NCI-H82 treated with DMSO at 0.1 percent for 48 hours (cell line): ENCODE measurements around the gene SLC20A1.

Experiments
- DNase-seq: peaks from one replicate; lab custom pipeline; 2025; ENCODE audit not compliant: unreplicated experiment; lab: John Stamatoyannopoulos, UW

The SLC20A1 gene

DNA sequence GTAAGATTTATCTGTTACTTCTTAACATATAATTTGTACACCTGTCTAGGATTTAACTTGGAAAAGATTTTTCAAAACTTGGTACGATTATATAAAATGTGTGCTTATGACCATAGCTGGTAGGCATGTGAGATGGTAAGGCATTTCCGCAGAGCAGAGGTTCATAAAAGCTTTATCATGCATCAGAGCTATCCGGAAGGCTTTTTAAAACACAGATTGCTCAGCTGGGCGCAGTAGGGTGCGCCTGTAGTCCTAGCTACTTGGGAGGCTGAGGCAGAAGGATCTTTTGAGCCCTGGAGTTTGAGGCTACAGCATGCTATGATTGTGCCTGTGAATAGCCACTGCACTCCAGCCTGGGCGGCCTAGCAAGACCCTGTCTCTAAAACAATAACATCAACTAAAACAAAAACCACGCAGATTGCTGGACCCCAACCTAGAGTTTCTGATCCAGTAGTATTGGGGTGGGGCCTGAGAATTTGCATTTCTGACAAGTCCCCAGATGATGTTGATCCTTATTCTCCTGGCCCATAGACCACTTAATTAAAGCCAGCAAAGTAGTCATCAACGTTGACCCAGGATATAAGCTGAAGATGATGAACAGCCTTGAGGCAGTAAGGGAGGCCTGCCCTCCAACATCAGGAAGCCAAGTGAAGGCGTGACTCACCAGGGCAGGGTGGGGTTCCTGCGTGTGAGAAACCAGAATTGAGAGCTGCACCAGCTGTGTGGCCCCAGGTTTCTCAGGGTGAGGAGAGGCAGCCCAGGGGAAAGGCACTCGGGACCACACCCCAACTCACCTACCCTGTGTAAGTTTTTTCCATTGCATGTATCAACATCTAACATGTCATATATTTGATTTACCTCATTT lies 21.6 kb upstream of the SLC20A1 start:
- DNase-seq, result no peak

- DNase-seq, result no peak
Observed at GRCh38 chr2:112625474-112626114, 20.1 kb upstream of the SLC20A1 start.

- peak; percentile 26 for DNase-seq
Observed at GRCh38 chr2:112626604-112627059, 19.1 kb upstream of the SLC20A1 start.

DNA sequence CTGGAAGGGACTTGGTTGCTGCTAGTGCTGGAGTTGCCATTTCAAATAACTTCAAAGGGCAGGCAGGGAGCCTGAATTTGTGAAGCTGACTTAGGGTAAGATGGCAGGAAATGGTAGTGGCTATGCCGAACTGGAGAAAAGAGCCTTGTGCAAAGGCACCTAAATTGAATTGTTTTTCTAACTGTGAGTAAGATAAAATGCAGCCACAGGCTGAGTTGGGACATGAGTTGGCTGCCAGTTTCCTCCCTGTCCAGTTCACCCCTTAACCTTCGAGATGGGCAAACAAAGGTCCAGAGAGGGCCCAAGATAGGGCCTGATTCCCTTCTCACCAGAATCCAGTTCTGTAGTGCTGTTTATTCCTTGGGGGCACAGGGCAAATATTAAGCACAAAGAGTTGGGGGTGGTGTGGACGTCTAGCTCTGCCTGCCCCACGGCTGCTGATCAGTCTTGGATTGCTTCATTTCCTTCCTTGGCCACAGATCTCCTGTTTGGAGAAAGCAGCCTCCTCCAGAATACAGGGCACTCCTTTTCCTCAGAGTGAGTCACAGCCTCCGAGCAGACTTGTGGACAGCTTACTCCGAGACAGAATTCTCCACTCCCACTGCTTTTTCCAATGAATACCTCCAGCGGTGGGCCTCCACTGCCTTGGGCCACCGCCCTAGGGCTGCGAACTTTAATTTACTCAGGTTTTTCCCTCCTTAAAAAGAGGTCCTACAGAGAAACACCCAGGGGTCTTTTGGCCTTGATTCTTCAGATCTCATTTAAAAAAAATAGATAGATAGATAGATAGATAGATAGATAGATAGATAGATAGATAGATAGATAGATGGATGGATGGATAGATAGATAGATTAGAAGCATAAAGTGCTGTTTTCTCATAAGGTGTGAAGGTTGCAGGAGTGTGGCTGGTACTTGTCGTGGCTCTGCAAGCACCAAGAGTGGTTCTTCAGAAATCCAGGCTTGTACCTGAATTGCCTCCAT lies 18.4 kb upstream of the SLC20A1 start:
- DNase-seq, result no peak

DNA sequence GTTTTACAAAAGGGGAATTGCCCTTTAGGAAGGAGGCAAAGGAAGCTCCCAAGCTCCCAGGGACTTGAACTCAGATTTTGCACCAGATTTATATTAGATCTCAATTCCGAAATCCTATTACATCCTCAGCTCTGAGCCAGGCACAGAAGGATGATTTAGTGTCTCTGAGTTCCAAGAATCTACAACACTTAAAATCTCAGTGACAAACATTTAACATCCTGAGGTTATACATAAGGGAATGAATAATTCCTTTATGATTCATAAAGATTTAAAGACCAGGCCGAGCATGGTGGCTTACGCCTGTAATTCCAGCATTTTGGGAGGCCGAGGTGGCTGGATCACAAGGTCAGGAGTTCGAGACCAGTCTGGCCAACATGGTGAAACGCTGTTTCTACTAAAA lies 16.5 kb upstream of the SLC20A1 start:
- no peak for DNase-seq

GRCh38 chr2:112629823-112630222 lies 15.9 kb upstream of the SLC20A1 start:
- DNase-seq, result no peak

- no peak for DNase-seq
Observed at GRCh38 chr2:112630268-112630667, 15.5 kb upstream of the SLC20A1 start.

DNA sequence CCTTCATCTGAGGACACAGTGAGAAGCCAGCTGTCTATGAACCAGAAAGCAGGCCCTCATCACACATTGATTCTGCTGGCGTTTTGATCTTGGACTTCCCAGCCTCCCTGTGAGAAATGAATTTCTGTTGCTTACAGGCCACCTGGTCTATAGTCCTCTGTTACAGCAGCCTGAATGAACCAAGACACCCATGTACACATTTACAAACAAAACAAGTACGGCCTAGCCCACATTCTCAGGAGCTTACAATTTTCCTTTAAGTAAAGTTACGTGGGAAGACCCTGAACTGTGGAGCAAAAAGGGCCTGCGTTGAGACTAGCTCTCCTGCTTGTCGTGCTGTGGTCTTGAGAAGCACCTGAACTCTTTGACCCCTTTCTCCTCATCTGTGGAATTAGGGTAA lies 12.0 kb upstream of the SLC20A1 start:
- DNase-seq, result no peak

DNA sequence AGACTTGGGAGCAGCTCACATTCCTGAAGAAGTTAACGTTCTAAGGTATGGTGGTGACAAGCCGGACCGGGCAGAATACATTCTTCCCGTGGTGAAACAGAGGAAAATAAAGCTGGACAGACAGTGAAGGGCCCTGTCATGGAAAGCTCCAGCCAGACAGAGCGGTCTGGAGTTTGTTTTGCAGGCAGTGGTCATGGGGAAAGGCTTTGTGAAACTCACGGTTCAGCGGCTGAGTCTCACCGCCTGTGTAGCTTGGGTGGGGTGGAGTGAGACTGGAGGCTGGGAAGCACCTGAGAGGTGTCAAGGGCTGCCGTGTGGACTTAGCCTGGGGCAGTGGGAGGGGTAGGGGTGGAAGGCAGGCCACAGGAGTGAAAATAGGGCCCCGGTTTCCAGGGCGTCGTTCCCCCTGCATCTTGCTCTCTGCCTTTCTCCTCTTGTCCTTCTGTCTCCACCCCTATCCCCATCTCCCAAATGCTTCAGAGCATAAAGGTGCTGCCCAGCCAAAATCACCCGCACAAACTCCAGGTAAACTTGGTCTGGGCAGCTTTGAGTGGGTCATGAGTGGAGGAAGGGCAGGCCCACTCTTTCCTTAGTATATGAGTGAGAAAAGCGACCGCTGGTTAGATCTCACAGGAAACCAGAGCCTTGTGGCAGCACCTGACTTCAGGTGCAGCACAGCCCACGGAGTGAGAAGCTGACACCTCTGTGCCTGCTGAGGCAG lies 11.4 kb upstream of the SLC20A1 start:
- no peak for DNase-seq

DNA sequence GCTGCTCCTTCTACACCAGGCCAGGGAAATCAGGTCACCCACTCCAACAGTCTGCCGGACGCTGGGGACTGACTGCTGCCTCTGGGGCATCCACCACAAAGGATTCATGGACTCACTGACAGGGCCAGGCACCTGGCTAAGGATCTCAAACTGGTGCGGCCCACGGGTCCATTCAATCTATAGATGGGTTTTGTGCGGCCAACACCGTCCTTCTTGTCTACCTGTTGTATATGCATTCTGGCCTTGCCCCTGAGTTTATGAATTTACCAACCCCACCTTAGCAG lies 10.9 kb upstream of the SLC20A1 start:
- no peak for DNase-seq

GRCh38 chr2:112636605-112637288 lies 9.0 kb upstream of the SLC20A1 start:
- DNase-seq, result no peak

DNA sequence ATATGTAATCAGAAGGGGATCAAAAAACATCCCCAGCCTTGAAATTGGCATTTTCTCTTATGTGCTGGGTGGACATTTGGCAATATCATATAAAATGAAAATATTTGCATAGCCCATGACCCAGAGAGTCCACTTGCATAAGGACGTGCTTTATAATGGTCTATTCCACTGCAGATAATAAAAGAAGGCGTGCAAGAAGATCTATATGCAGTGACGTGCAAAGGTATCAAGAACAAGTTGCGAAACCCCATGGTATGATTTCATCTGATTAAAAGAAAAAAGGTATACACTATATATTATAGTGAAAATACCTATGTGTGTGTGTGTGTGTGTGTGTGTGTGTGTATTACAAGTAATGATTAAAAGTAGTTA lies 8.5 kb upstream of the SLC20A1 start:
- no peak for DNase-seq

GRCh38 chr2:112639936-112640335 lies 5.8 kb upstream of the SLC20A1 start:
- no peak for DNase-seq

GRCh38 chr2:112640467-112640799 lies 5.3 kb upstream of the SLC20A1 start:
- no peak for DNase-seq

GRCh38 chr2:112640800-112641675 lies 4.7 kb upstream of the SLC20A1 start:
- DNase-seq, result no peak

DNA sequence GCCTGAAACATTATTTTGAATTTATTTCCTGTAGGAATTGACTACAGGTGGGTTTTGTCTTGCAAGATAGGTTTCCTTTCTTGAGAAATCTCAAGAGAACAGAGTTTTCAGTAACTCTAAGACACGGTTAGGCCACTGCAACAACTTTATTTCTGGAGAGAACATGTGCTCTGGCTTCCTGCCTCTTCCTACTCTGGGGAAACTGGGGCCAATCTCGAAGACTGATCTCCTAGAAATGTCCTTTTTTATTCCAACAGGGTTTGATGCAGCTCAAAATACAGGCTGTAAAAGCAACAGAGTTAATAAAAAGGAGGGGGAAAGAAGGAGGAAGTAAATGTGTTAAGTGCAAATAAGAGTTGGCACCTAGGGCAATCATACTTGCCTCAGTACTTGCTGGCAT lies 4.0 kb upstream of the SLC20A1 start:
- no peak for DNase-seq

- DNase-seq, result no peak
Observed at GRCh38 chr2:112642561-112642960, 3.2 kb upstream of the SLC20A1 start.

- DNase-seq, result no peak
Observed at GRCh38 chr2:112642966-112643365, 2.8 kb upstream of the SLC20A1 start.

- no peak for DNase-seq
Observed at GRCh38 chr2:112643488-112643887, 2.3 kb upstream of the SLC20A1 start.
